ENCODE measurements around the gene STK17B. TPM values are rescaled to one million over a fixed set of nuclear protein-coding genes. Genes with fewer than 3 reads are reported as not detected.

The STK17B gene
- polyA plus RNA-seq, 1 donor (not counting 4 experiments of a cell fraction or from before 2014, with no cell fraction given), result 11.0 TPM

DNA sequence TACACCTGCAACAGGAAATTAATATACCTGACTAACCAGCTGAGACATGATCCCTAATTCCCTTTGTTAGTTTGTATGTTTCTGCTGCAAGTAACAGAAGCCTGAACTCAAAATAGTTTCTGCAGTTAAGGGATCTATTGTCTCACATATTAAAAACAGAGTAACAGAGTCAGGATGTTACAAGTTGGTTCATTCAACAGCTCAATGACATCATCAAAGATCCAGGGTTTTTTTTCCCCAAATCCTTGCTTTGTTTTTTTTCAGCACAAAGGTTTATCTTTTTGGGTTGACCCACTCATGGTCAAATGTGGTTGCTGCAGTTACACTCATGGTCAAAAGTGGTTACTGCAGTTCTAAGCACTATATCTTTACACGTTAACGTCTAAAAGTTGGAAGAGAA lies 67.8 kb downstream of the STK17B start:
- no peaks in the 10 kb centered on the region for H3K27me3 ChIP-seq (ENCODE audit: control insufficient read depth, extremely low read depth, insufficient read depth, low read length)
- FAIRE-seq, result no peak
- no peaks in the 10 kb centered on the region for H3K36me3 ChIP-seq (ENCODE audit: control insufficient read depth in 2 of 2, extremely low read depth in 1 of 2, insufficient read depth in 2 of 2, low read length in 2 of 2)
- H3K4me3 ChIP-seq (ENCODE audit: control insufficient read depth in 2 of 3, extremely low read depth in 1 of 3, insufficient read depth in 2 of 3, low read depth in 1 of 3, low read length in 3 of 3), result no peak overlapping the region
- dilution Hi-C loops (cut with MboI; ENCODE audit: extremely low pct_ligation_motif_present, low sequenced_read_pairs), result no loop called here
- H3K79me2 ChIP-seq (ENCODE audit: control insufficient read depth, insufficient read depth, low read length), result no peaks in the 10 kb centered on the region
- H3K4me2 ChIP-seq (ENCODE audit: control insufficient read depth, extremely low read depth, insufficient read depth, low read depth, low read length), result no peak overlapping the region
- no peak overlapping the region for H3K9ac ChIP-seq (ENCODE audit: control insufficient read depth, extremely low read depth, insufficient read depth, low read length)
- H2AFZ ChIP-seq (ENCODE audit: control insufficient read depth, low read length), result no peak overlapping the region
- H3K4me1 ChIP-seq (ENCODE audit: control insufficient read depth, extremely low read depth, insufficient read depth, low read length), result no peaks in the 10 kb centered on the region
- no peak for DNase-seq (ENCODE audit: low read depth, low spot score)
- H3K27ac ChIP-seq (ENCODE audit: control insufficient read depth, insufficient read depth, low read length), result no peak overlapping the region
- no peaks in the 10 kb centered on the region for H4K20me1 ChIP-seq (ENCODE audit: control insufficient read depth, extremely low read depth, insufficient read depth, low read length)
- no peak for TF ChIP-seq CTCF (optimal IDR thresholded peaks at IDR 0.05 in 1 of 3, IDR thresholded peaks at IDR 0.05 in 1 of 3, conservative IDR thresholded peaks at IDR 0.05 in 1 of 3; ENCODE audit: extremely low read depth in 1 of 3, insufficient read depth in 2 of 3, low read length in 3 of 3)
- TF ChIP-seq EZH2 (IDR thresholded peaks at IDR 0.05; ENCODE audit: low read length), result no peak
- no peaks in the 10 kb centered on the region for H3K9me3 ChIP-seq (ENCODE audit: control insufficient read depth, low read depth, low read length)
- H3K9me1 ChIP-seq (ENCODE audit: control insufficient read depth, extremely low read depth, insufficient read depth, low read length), result no peaks in the 10 kb centered on the region

- dilution Hi-C loops (cut with MboI; ENCODE audit: extremely low pct_ligation_motif_present, low sequenced_read_pairs), result no loop called here
- DNase-seq (ENCODE audit: low read depth, low spot score) (no peak), FAIRE-seq (no peak)
- Histone ChIP-seq H3K4me1 (ENCODE audit: control insufficient read depth, extremely low read depth, insufficient read depth, low read length) (no peaks in the 10 kb centered on the region), H3K27ac (ENCODE audit: control insufficient read depth, insufficient read depth, low read length) (no peak overlapping the region), H4K20me1 (ENCODE audit: control insufficient read depth, extremely low read depth, insufficient read depth, low read length) (no peaks in the 10 kb centered on the region), H3K9me3 (ENCODE audit: control insufficient read depth, low read depth, low read length) (no peaks in the 10 kb centered on the region), H3K36me3 (ENCODE audit: control insufficient read depth in 2 of 2, extremely low read depth in 1 of 2, insufficient read depth in 2 of 2, low read length in 2 of 2) (no peaks in the 10 kb centered on the region), H3K27me3 (ENCODE audit: control insufficient read depth, extremely low read depth, insufficient read depth, low read length) (no peaks in the 10 kb centered on the region), H3K4me3 (ENCODE audit: control insufficient read depth in 2 of 3, extremely low read depth in 1 of 3, insufficient read depth in 2 of 3, low read depth in 1 of 3, low read length in 3 of 3) (no peak overlapping the region), H3K79me2 (ENCODE audit: control insufficient read depth, insufficient read depth, low read length) (no peaks in the 10 kb centered on the region), H2AFZ (ENCODE audit: control insufficient read depth, low read length) (no peak overlapping the region), H3K4me2 (ENCODE audit: control insufficient read depth, extremely low read depth, insufficient read depth, low read depth, low read length) (no peak overlapping the region), H3K9me1 (ENCODE audit: control insufficient read depth, extremely low read depth, insufficient read depth, low read length) (no peaks in the 10 kb centered on the region), H3K9ac (ENCODE audit: control insufficient read depth, extremely low read depth, insufficient read depth, low read length) (no peak overlapping the region)
- TF ChIP-seq EZH2 (IDR thresholded peaks at IDR 0.05; ENCODE audit: low read length) (no peak), CTCF (optimal IDR thresholded peaks at IDR 0.05 in 1 of 3, IDR thresholded peaks at IDR 0.05 in 1 of 3, conservative IDR thresholded peaks at IDR 0.05 in 1 of 3; ENCODE audit: extremely low read depth in 1 of 3, insufficient read depth in 2 of 3, low read length in 3 of 3) (no peak)
Observed at GRCh38 chr2:196101325-196101991, 69.9 kb downstream of the STK17B start.

Measured in keratinocyte (primary cell).